GM18508 (cell line): Measurements from ENCODE around the gene DTNB.
"Not testable (repeated sequence)": the region's sequence is repeated elsewhere in the genome, so short reads cannot be mapped to it uniquely, and the experiment has no call there.

Experiments used
- ATAC-seq: cut with Tn5 transposase; IDR thresholded peaks from one replicate; pipeline ENCODE4 v1.9.1; 2021; ENCODE audit warnings: moderate number of reproducible peaks; ENCODE audit not compliant: insufficient read depth, unreplicated experiment

DTNB gene

GRCh38 chr2:25633801-25634200 is 39.6 kb downstream of the DTNB start:
- ATAC-seq, result not testable (repeated sequence)

GRCh38 chr2:25632396-25632795 is 41.0 kb downstream of the DTNB start:
- no peak for ATAC-seq

- no peak for ATAC-seq
Measured at GRCh38 chr2:25624635-25625034, 48.7 kb downstream of the DTNB start.

- no peak for ATAC-seq
Measured at GRCh38 chr2:25623361-25623760, 50.0 kb downstream of the DTNB start.

- no peak for ATAC-seq
Measured at GRCh38 chr2:25620711-25621110, 52.7 kb downstream of the DTNB start.

- ATAC-seq, result no peak
Measured at GRCh38 chr2:25620077-25620476, 53.3 kb downstream of the DTNB start.

GRCh38 chr2:25619185-25619584 is 54.2 kb downstream of the DTNB start:
- no peak for ATAC-seq

- no peak for ATAC-seq
Measured at GRCh38 chr2:25618676-25619075, 54.7 kb downstream of the DTNB start.

GRCh38 chr2:25617948-25618646 is 55.3 kb downstream of the DTNB start:
- no peak for ATAC-seq

- ATAC-seq, result no peak
Measured at GRCh38 chr2:25615920-25616319, 57.5 kb downstream of the DTNB start.

GRCh38 chr2:25615386-25615785 is 58.0 kb downstream of the DTNB start:
- no peak for ATAC-seq

- no peak for ATAC-seq
Measured at GRCh38 chr2:25614711-25615110, 58.7 kb downstream of the DTNB start.

GRCh38 chr2:25608718-25609117 is 64.7 kb downstream of the DTNB start:
- no peak for ATAC-seq

GRCh38 chr2:25606892-25607291 is 66.5 kb downstream of the DTNB start:
- ATAC-seq, result no peak

GRCh38 chr2:25602333-25602723 is 71.0 kb downstream of the DTNB start:
- no peak for ATAC-seq

GRCh38 chr2:25601711-25602332 is 71.6 kb downstream of the DTNB start:
- ATAC-seq, result not testable (repeated sequence)

GRCh38 chr2:25598911-25599310 is 74.5 kb downstream of the DTNB start:
- no peak for ATAC-seq

- no peak for ATAC-seq
Measured at GRCh38 chr2:25598332-25598731, 75.0 kb downstream of the DTNB start.

- no peak for ATAC-seq
Measured at GRCh38 chr2:25597881-25598280, 75.5 kb downstream of the DTNB start.

- ATAC-seq, result no peak
Measured at GRCh38 chr2:25596516-25597244, 76.7 kb downstream of the DTNB start.

GRCh38 chr2:25595393-25595792 is 78.0 kb downstream of the DTNB start:
- no peak for ATAC-seq
